SK-N-SH treated with all-trans-retinoic acid at 6 μM for 48 hours (cell line): Measurements from ENCODE around the gene PHYHD1.
A peak's percentile ranks its signal among the peaks of the same experiment; 100 is the strongest.

ENCODE experiments used
- ATAC-seq: fragments of 200-7000 bp; cut with Tn5 transposase; 3 replicates; pipeline ENCODE4 v1.9.1; 2020; ENCODE audit warnings: mild to moderate bottlenecking, moderate library complexity
- ARNTL ChIP-seq: fragments of 450-650 bp; formaldehyde crosslinking; IDR thresholded peaks from 2 replicates; pipeline ENCODE4 v1.5.0; 2020; ENCODE audit warnings: low read depth, mild to moderate bottlenecking, moderate library complexity, borderline replicate concordance
- BACH2 ChIP-seq: fragments of 250-450 bp; sonication (Bioruptor Pico); IDR thresholded peaks from 2 replicates; pipeline ENCODE4 v1.9.0; 2021; ENCODE audit warnings: mild to moderate bottlenecking, borderline replicate concordance
- CSDC2 ChIP-seq: fragments of 250-450 bp; sonication (Bioruptor Pico); IDR thresholded peaks from 2 replicates; pipeline ENCODE4 v1.5.0; 2020; ENCODE audit warnings: mild to moderate bottlenecking, moderate library complexity
- CSRNP3 ChIP-seq: fragments of 250-450 bp; sonication (Bioruptor Pico); IDR thresholded peaks from 2 replicates; pipeline ENCODE4 v1.5.1; 2021; ENCODE audit warnings: mild to moderate bottlenecking, moderate library complexity
- ESRRG ChIP-seq: fragments of 250-450 bp; sonication (Bioruptor Pico); IDR thresholded peaks from 2 replicates; pipeline ENCODE4 v1.6.1; 2021; ENCODE audit warnings: mild to moderate bottlenecking
- ISL1 ChIP-seq: fragments of 250-450 bp; sonication (Bioruptor Pico); IDR thresholded peaks from 2 replicates; pipeline ENCODE4 v2.1.2; 2022; ENCODE audit warnings: mild to moderate bottlenecking, moderate library complexity
- OSR1 ChIP-seq: fragments of 250-450 bp; sonication (Bioruptor Pico); IDR thresholded peaks from 2 replicates; pipeline ENCODE4 v1.8.0; 2022; ENCODE audit warnings: moderate library complexity, mild to moderate bottlenecking, inconsistent platforms
- PATZ1 ChIP-seq: fragments of 250-450 bp; sonication (Bioruptor Pico); IDR thresholded peaks from 2 replicates; pipeline ENCODE4 v1.8.0; 2020; ENCODE audit warnings: mild to moderate bottlenecking, moderate library complexity, borderline replicate concordance
- PPARA ChIP-seq: fragments of 250-450 bp; sonication (Bioruptor Pico); IDR thresholded peaks from 2 replicates; pipeline ENCODE4 v1.5.0; 2020; ENCODE audit warnings: mild to moderate bottlenecking, borderline replicate concordance
- RARB ChIP-seq: fragments of 250-450 bp; sonication (Bioruptor Pico); IDR thresholded peaks from 2 replicates; pipeline ENCODE4 v1.8.0; 2021; ENCODE audit warnings: mild to moderate bottlenecking, moderate library complexity
- SNAI2 ChIP-seq: fragments of 250-450 bp; sonication (Bioruptor Pico); IDR thresholded peaks from 2 replicates; pipeline ENCODE4 v1.5.0; 2020; ENCODE audit warnings: mild to moderate bottlenecking, moderate library complexity
- TCF4 ChIP-seq: fragments of 250-450 bp; sonication (Bioruptor Pico); IDR thresholded peaks from 2 replicates; pipeline ENCODE4 v1.8.0; 2021; ENCODE audit warnings: mild to moderate bottlenecking, moderate library complexity, borderline replicate concordance
- TOX ChIP-seq: fragments of 250-450 bp; sonication (Bioruptor Pico); IDR thresholded peaks from 2 replicates; pipeline ENCODE4 v1.8.0; 2021; ENCODE audit warnings: mild to moderate bottlenecking, moderate library complexity, borderline replicate concordance
- ZC3H10 ChIP-seq: fragments of 250-450 bp; sonication (Bioruptor Pico); IDR thresholded peaks from 2 replicates; pipeline ENCODE4 v1.5.1; 2021; ENCODE audit warnings: mild to moderate bottlenecking, moderate library complexity
- ZFP3 ChIP-seq: fragments of 250-450 bp; sonication (Bioruptor Pico); IDR thresholded peaks from 2 replicates; pipeline ENCODE4 v1.5.0; 2020; ENCODE audit warnings: mild to moderate bottlenecking, moderate library complexity
- ZFP30 ChIP-seq: fragments of 450-650 bp; formaldehyde crosslinking; IDR thresholded peaks from 2 replicates; pipeline ENCODE4 v1.5.0; 2022; ENCODE audit warnings: mild to moderate bottlenecking, moderate library complexity
- ZNF565 ChIP-seq: fragments of 450-650 bp; formaldehyde crosslinking; conservative IDR thresholded peaks from 2 replicates; pipeline ENCODE4 v1.5.0; 2020; ENCODE audit warnings: low read depth, mild to moderate bottlenecking, moderate library complexity
- ZNF70 ChIP-seq: fragments of 450-650 bp; formaldehyde crosslinking; IDR thresholded peaks from 2 replicates; pipeline ENCODE4 v1.5.0; 2020; ENCODE audit warnings: mild to moderate bottlenecking, moderate library complexity
- ZNF8 ChIP-seq: fragments of 450-650 bp; formaldehyde crosslinking; IDR thresholded peaks from 2 replicates; pipeline ENCODE4 v1.5.0; 2020; ENCODE audit warnings: mild to moderate bottlenecking, moderate library complexity
- TF ChIP-seq, protein P1 (sequence below): fragments of 250-450 bp; sonication (Bioruptor Pico); IDR thresholded peaks from 2 replicates; pipeline ENCODE4 v1.5.1; 2020; ENCODE audit warnings: low read depth, mild to moderate bottlenecking, moderate library complexity
- TF ChIP-seq, protein P2 (sequence below): fragments of 250-450 bp; sonication (Bioruptor Pico); IDR thresholded peaks from 2 replicates; pipeline ENCODE4 v1.8.0; 2021; ENCODE audit warnings: low read depth, mild to moderate bottlenecking, moderate library complexity, borderline replicate concordance

Gene PHYHD1

GRCh38 chr9:128903079-128903461 lies 17.7 kb upstream of the PHYHD1 start:
- TF ChIP-seq, protein P1, sequence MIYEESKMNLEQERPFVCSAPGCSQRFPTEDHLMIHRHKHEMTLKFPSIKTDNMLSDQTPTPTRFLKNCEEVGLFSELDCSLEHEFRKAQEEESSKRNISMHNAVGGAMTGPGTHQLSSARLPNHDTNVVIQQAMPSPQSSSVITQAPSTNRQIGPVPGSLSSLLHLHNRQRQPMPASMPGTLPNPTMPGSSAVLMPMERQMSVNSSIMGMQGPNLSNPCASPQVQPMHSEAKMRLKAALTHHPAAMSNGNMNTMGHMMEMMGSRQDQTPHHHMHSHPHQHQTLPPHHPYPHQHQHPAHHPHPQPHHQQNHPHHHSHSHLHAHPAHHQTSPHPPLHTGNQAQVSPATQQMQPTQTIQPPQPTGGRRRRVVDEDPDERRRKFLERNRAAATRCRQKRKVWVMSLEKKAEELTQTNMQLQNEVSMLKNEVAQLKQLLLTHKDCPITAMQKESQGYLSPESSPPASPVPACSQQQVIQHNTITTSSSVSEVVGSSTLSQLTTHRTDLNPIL (CRISPR knock-in tag), result no peak
- no peak for TF ChIP-seq PPARA (CRISPR knock-in tag)
- no peak for TF ChIP-seq OSR1
- no peak for TF ChIP-seq TOX (CRISPR knock-in tag)
- TF ChIP-seq ZNF8 (CRISPR knock-in tag), result no peak
- no peak for TF ChIP-seq PATZ1 (CRISPR knock-in tag)
- no peak for TF ChIP-seq TCF4 (CRISPR knock-in tag)
- ATAC-seq, result no peak; the same call in 1 of the 3 replicates

DNA sequence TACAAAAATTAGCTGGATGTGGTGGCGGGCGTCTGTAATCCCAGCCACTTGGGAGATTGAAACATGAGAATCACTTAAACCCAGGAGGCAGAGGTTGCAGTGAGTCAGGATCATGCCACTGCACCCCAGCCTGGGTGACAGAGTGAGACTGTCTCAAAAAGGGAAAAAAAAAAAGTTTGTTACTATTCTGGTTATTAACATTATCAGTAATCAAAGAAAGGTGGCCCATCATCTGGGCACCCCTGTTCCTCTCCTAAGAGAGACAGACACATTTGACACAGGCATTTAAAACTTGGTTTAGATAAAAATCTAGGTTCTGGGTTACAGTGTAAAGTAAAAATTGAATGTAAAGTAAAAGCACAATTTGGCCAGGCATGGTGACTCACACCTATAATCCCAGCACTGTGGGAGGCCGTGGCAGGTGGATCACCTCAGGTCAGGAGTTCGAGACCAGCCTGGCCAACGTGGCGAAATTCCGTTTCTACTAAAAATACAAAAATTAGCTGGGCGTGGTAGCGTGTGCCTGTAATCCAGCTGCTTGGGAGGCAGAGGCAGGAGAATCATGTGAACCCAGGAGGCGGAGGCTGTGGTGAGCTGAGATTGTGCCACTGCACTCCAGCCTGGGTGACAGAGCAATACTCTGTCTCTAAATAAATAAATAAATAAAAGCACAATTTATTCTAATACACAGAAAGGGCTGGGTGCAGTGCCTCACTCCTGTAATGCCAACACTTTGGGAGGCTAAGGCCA lies 16.7 kb upstream of the PHYHD1 start:
- TF ChIP-seq TOX (CRISPR knock-in tag), result no peak
- no peak for TF ChIP-seq ZFP30 (CRISPR knock-in tag)
- no peak for TF ChIP-seq PATZ1 (CRISPR knock-in tag)
- TF ChIP-seq, protein P1 (CRISPR knock-in tag), result no peak
- TF ChIP-seq ZNF70 (CRISPR knock-in tag), result no peak
- no peak for TF ChIP-seq ZNF8 (CRISPR knock-in tag)
- TF ChIP-seq BACH2 (CRISPR knock-in tag), result no peak
- no peak for TF ChIP-seq RARB (CRISPR knock-in tag)
- no peak for TF ChIP-seq PPARA (CRISPR knock-in tag)
- TF ChIP-seq OSR1, result no peak
- no peak for TF ChIP-seq TCF4 (CRISPR knock-in tag)
- no peak for TF ChIP-seq ISL1 (CRISPR knock-in tag)
- no peak for TF ChIP-seq ZNF565 (CRISPR knock-in tag)
- no peak for TF ChIP-seq ARNTL
- no peak for TF ChIP-seq SNAI2 (CRISPR knock-in tag)
- no peak for TF ChIP-seq ZFP3 (CRISPR knock-in tag)
- no peak for TF ChIP-seq ESRRG (CRISPR knock-in tag)
- TF ChIP-seq, protein P2, sequence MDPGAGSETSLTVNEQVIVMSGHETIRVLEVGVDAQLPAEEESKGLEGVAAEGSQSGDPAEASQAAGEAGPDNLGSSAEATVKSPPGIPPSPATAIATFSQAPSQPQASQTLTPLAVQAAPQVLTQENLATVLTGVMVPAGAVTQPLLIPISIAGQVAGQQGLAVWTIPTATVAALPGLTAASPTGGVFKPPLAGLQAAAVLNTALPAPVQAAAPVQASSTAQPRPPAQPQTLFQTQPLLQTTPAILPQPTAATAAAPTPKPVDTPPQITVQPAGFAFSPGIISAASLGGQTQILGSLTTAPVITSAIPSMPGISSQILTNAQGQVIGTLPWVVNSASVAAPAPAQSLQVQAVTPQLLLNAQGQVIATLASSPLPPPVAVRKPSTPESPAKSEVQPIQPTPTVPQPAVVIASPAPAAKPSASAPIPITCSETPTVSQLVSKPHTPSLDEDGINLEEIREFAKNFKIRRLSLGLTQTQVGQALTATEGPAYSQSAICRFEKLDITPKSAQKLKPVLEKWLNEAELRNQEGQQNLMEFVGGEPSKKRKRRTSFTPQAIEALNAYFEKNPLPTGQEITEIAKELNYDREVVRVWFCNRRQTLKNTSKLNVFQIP (CRISPR knock-in tag), result no peak
- TF ChIP-seq ZC3H10 (CRISPR knock-in tag), result no peak
- no peak for TF ChIP-seq CSDC2 (CRISPR knock-in tag)
- ATAC-seq, result peak; percentile 33; the same call in 1 of the 3 replicates

DNA sequence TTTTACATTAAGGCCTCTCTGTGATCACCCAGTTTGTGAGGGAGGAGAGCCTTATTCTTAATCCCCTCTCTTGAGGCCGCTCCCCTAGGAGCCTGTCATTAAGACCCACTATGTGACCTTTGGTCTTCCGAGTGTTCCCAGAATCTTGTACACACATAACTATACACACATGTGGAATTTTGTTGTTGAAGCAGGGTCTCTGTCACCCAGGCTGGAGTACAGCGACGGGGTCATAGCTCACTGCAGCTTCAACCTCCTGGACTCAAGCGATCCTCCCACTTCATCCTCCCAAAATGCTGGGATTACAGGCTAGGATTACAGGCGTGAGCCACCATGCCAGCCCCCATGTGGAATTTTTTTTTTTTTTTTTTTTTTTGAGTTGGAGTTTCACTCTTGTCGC lies 14.8 kb upstream of the PHYHD1 start:
- no peak for TF ChIP-seq PATZ1 (CRISPR knock-in tag)
- TF ChIP-seq RARB (CRISPR knock-in tag), result no peak
- TF ChIP-seq, protein P1 (CRISPR knock-in tag), result no peak
- no peak for TF ChIP-seq TOX (CRISPR knock-in tag)
- TF ChIP-seq, protein P2 (CRISPR knock-in tag), result no peak
- TF ChIP-seq ESRRG (CRISPR knock-in tag), result no peak
- TF ChIP-seq CSRNP3 (CRISPR knock-in tag), result no peak
- no peak for ATAC-seq
